MM.1S (cell line): ENCODE results near the gene SLC36A1.
"Not testable (repeated sequence)": the region's sequence is repeated elsewhere in the genome, so short reads cannot be mapped to it uniquely, and the experiment has no call there.

ENCODE experiments used
- DNase-seq: peaks from one replicate; pipeline ENCODE4 v3.0.0-alpha.2; 2015
- H2AFZ ChIP-seq: fragments of 300-600 bp; sonication (generic); 2 replicates; pipeline ENCODE4 v1.6.0; 2016; ENCODE audit warnings: antibody characterized with exemption, low read length
- H3F3A ChIP-seq: fragments of 300-600 bp; sonication (generic); 2 replicates; pipeline ENCODE4 v1.6.1; 2016; ENCODE audit warnings: mild to moderate bottlenecking, antibody characterized with exemption, low read length, moderate library complexity, mixed read lengths; ENCODE audit not compliant: insufficient read depth
- H3K27ac ChIP-seq: fragments of 300-600 bp; sonication (generic); 2 replicates; pipeline ENCODE4 v1.5.1; 2016; ENCODE audit warnings: mild to moderate bottlenecking, low read length
- H3K27me3 ChIP-seq: fragments of 300-600 bp; sonication (generic); replicated peaks from 2 replicates; pipeline ENCODE4 v1.6.0; 2016; ENCODE audit warnings: low read length; ENCODE audit not compliant: insufficient read depth
- H3K36me3 ChIP-seq: fragments of 300-600 bp; sonication (generic); replicated peaks from 2 replicates; pipeline ENCODE4 v1.6.1; 2016; ENCODE audit warnings: mild to moderate bottlenecking, low read length, mixed read lengths; ENCODE audit not compliant: insufficient read depth
- H3K4me1 ChIP-seq: fragments of 300-600 bp; sonication (generic); 2 replicates; pipeline ENCODE4 v1.6.1; 2016; ENCODE audit warnings: low read length, mixed read lengths
- H3K4me2 ChIP-seq: fragments of 300-600 bp; sonication (generic); 2 replicates; pipeline ENCODE4 v1.6.0; 2016; ENCODE audit warnings: low read depth, low read length
- H3K4me3 ChIP-seq: fragments of 300-600 bp; sonication (generic); 2 replicates; pipeline ENCODE4 v1.5.1; 2016; ENCODE audit warnings: low read length, mixed read lengths
- H3K79me2 ChIP-seq: fragments of 300-600 bp; sonication (generic); 2 replicates; pipeline ENCODE4 v1.6.1; 2016; ENCODE audit warnings: mixed run types, low read length, mixed read lengths
- H3K9ac ChIP-seq: fragments of 300-600 bp; sonication (generic); 2 replicates; pipeline ENCODE4 v1.6.1; 2016; ENCODE audit warnings: low read length, mixed read lengths
- H3K9me2 ChIP-seq: fragments of 300-600 bp; sonication (generic); replicated peaks from 2 replicates; pipeline ENCODE4 v1.6.1; 2016; ENCODE audit warnings: mild to moderate bottlenecking, low read length, mixed read lengths; ENCODE audit not compliant: insufficient read depth
- H3K9me3 ChIP-seq: fragments of 300-600 bp; sonication (generic); replicated peaks from 2 replicates; pipeline ENCODE4 v1.6.1; 2016; ENCODE audit warnings: mild to moderate bottlenecking, low read length, mixed read lengths; ENCODE audit not compliant: insufficient read depth
- H4K20me1 ChIP-seq: fragments of 300-600 bp; sonication (generic); 2 replicates; pipeline ENCODE4 v1.6.1; 2016; ENCODE audit warnings: mild to moderate bottlenecking, low read length, moderate library complexity, mixed read lengths; ENCODE audit not compliant: insufficient read depth
- CTCF ChIP-seq: fragments of 300-600 bp; sonication (generic); IDR thresholded peaks from 2 replicates; pipeline ENCODE4 v1.5.1; 2016; ENCODE audit warnings: antibody characterized with exemption, low read length, mixed read lengths
- EZH2 ChIP-seq: fragments of 300-600 bp; sonication (generic); optimal IDR thresholded peaks from 2 replicates; pipeline ENCODE3; 2017; ENCODE audit warnings: low read depth, mild to moderate bottlenecking, antibody characterized with exemption, low read length, mixed read lengths
- EZH2phosphoT487 ChIP-seq: fragments of 300-600 bp; sonication (generic); IDR thresholded peaks from 2 replicates; pipeline ENCODE4 v1.6.1; 2018; ENCODE audit warnings: antibody characterized with exemption, low read length

SLC36A1 gene

GRCh38 chr5:151499501-151500035, 52.2 kb downstream of the SLC36A1 start:
- H4K20me1 ChIP-seq, result no peaks in the 10 kb centered on the region
- no peaks in the 10 kb centered on the region for H3K4me1 ChIP-seq
- no peaks in the 10 kb centered on the region for H3K9me3 ChIP-seq
- TF ChIP-seq EZH2 (no peak), EZH2phosphoT487 (no peak), CTCF (no peak)
- no peaks in the 10 kb centered on the region for H3K79me2 ChIP-seq
- no peak overlapping the region for H3K27ac ChIP-seq
- H3F3A ChIP-seq, result no peaks in the 10 kb centered on the region
- no peaks in the 10 kb centered on the region for H3K36me3 ChIP-seq
- no peaks in the 10 kb centered on the region for H3K27me3 ChIP-seq
- no peak overlapping the region for H3K4me2 ChIP-seq
- H3K9ac ChIP-seq, result no peak overlapping the region
- H2AFZ ChIP-seq, result no peak overlapping the region
- no peak for DNase-seq
- H3K9me2 ChIP-seq, result no peaks in the 10 kb centered on the region
- H3K4me3 ChIP-seq, result no peak overlapping the region

- no peak for TF ChIP-seq CTCF
- no peak for TF ChIP-seq EZH2
- no peak for TF ChIP-seq EZH2phosphoT487
- no peaks in the 10 kb centered on the region for H3K27me3 ChIP-seq
- H3K4me3 ChIP-seq, result no peak overlapping the region
- no peak overlapping the region for H3K9ac ChIP-seq
- no peaks in the 10 kb centered on the region for H4K20me1 ChIP-seq
- H2AFZ ChIP-seq, result no peak overlapping the region
- H3K79me2 ChIP-seq, result no peaks in the 10 kb centered on the region
- no peak for DNase-seq
- H3K4me1 ChIP-seq, result no peaks in the 10 kb centered on the region
- H3K36me3 ChIP-seq, result no peaks in the 10 kb centered on the region
- no peaks in the 10 kb centered on the region for H3K9me3 ChIP-seq
- no peaks in the 10 kb centered on the region for H3K9me2 ChIP-seq
- no peak overlapping the region for H3K4me2 ChIP-seq
- H3F3A ChIP-seq, result no peaks in the 10 kb centered on the region
- H3K27ac ChIP-seq, result no peak overlapping the region
These were observed 56.6 kb downstream of the SLC36A1 start for GRCh38 chr5:151504006-151504405.

- not testable (repeated sequence) for H4K20me1 ChIP-seq, H3K4me1 ChIP-seq, H3F3A ChIP-seq, H3K27ac ChIP-seq, H3K4me2 ChIP-seq, H3K9ac ChIP-seq, H3K79me2 ChIP-seq, H3K9me3 ChIP-seq, DNase-seq, H3K9me2 ChIP-seq, H2AFZ ChIP-seq, H3K4me3 ChIP-seq, H3K36me3 ChIP-seq, H3K27me3 ChIP-seq
These were observed 60.9 kb downstream of the SLC36A1 start for GRCh38 chr5:151508308-151508707.

- Histone ChIP-seq H3K36me3 (no peaks in the 10 kb centered on the region), H3K4me1 (no peaks in the 10 kb centered on the region), H2AFZ (no peak overlapping the region), H3K4me3 (no peak overlapping the region), H3K9me2 (no peaks in the 10 kb centered on the region), H3K79me2 (no peaks in the 10 kb centered on the region), H3K9me3 (no peaks in the 10 kb centered on the region), H3K27ac (no peak overlapping the region), H3K9ac (no peak overlapping the region), H3F3A (no peaks in the 10 kb centered on the region), H3K4me2 (no peak overlapping the region), H3K27me3 (no peaks in the 10 kb centered on the region), H4K20me1 (no peaks in the 10 kb centered on the region)
- no peak for DNase-seq
- TF ChIP-seq EZH2phosphoT487 (no peak), CTCF (no peak)
These were observed 61.8 kb downstream of the SLC36A1 start for GRCh38 chr5:151509231-151509630.
